Neural progenitor cell (in vitro differentiated cells): ENCODE data around the gene PIK3CG.

Source experiments
- EZH2 ChIP-seq: fragments of 200-600 bp; sonication (generic); IDR thresholded peaks from 2 replicates; pipeline ENCODE4 v1.6.1; 2017; ENCODE audit warnings: antibody characterized with exemption, mild to moderate bottlenecking, moderate library complexity
- TF ChIP-seq, protein P1 (sequence below): fragments of 200-600 bp; sonication (generic); IDR thresholded peaks from 2 replicates; pipeline ENCODE4 v1.5.1; 2017; ENCODE audit warnings: antibody characterized with exemption, mild to moderate bottlenecking

DNA sequence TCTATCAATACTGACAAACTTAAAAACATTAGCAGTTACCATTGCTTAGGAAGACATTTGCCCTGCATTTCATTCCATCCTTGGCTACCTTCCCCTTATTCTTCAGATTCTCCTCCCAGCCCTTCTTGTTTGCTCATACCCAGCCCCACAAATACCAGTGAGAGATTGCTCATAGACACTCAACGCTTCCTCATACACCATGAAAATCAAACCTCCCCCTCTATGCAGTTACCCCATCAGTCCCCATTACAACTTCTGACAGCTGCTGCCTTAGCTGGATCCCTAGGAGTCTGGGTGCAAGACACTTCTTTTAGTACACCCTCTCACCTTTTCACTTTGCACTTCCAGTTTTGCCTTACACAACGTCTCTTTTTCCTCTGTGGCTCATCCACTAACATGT, 28.3 kb upstream of the PIK3CG start:
- TF ChIP-seq, protein P1, sequence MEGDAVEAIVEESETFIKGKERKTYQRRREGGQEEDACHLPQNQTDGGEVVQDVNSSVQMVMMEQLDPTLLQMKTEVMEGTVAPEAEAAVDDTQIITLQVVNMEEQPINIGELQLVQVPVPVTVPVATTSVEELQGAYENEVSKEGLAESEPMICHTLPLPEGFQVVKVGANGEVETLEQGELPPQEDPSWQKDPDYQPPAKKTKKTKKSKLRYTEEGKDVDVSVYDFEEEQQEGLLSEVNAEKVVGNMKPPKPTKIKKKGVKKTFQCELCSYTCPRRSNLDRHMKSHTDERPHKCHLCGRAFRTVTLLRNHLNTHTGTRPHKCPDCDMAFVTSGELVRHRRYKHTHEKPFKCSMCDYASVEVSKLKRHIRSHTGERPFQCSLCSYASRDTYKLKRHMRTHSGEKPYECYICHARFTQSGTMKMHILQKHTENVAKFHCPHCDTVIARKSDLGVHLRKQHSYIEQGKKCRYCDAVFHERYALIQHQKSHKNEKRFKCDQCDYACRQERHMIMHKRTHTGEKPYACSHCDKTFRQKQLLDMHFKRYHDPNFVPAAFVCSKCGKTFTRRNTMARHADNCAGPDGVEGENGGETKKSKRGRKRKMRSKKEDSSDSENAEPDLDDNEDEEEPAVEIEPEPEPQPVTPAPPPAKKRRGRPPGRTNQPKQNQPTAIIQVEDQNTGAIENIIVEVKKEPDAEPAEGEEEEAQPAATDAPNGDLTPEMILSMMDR = no peak
- TF ChIP-seq EZH2 = no peak
